ENCODE data around the gene LRRC36. TPM values are rescaled to one million over a fixed set of nuclear protein-coding genes. Genes with fewer than 3 reads are reported as not detected.

Gene LRRC36
- polyA plus RNA-seq, 3 donors: 0.65 to 3.2 (median 1.8) TPM

DNA sequence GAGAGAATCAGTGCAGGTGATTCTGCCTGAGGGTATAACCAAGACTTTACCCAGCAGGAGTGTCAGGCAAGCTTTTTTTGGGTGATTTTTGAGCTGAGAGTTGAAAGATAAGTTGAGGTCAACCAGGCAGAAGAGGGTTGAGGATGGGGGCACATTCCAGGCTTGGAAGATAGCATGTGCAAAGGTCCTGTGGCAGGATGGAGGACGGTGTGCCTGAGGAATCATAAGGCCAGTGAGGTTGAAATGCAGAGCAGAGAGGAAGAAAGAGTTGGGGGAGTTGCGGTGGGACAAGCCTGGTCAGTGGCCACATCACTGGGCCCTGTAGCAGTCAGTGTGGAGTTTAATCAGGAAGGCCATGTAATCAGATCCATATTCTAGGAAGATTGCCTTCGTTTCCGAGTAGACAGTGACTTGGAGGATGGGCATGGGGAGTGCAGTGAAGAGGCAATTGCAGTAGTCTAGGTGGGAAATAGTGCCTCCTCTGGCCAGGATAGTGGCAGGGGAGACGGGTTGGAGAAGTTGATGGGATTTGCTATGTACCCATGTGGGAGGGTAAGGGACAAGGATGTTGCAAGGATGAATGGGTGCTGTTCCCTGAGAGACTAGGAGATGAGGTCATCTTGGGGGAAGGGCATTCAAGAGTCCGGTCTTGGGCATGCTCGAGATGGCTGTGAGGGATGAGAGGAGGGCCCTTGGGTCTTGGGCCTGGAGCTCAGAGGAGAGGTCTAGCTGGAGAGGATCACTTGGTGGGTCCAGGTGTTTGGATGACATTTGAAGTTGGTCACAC is 43.4 kb upstream of the LRRC36 start:
- Mint-ChIP-seq H3K27me3 (ENCODE audit: low read depth in 3 of 3) (peaks cover 0 to 2% (median 1%) of the 10 kb centered on the region in 3 donors), H3K36me3 (no peaks in the 10 kb centered on the region), H3K27ac (no peak overlapping the region), H3K4me1 (peaks cover 6% of the 10 kb centered on the region), H3K4me3 (no peak overlapping the region), H3K9me3 (no peaks in the 10 kb centered on the region)
- no peak overlapping the region for H2AFZ ChIP-seq (ENCODE audit: insufficient read depth, low read depth, low read length, poor library complexity, severe bottlenecking)
- H3K27me3 ChIP-seq (ENCODE audit: control insufficient read depth in 2 of 2, insufficient read depth in 2 of 2, low read length in 2 of 2): no peaks in the 10 kb centered on the region
- no peak overlapping the region for H3K9ac ChIP-seq (ENCODE audit: insufficient read depth, low read length, poor library complexity, severe bottlenecking)
- H3K4me1 ChIP-seq (ENCODE audit: control insufficient read depth in 1 of 2, insufficient read depth in 2 of 2, low read length in 2 of 2): peaks cover 6 to 15% of the 10 kb centered on the region in 2 donors
- H3K36me3 ChIP-seq (replicated peaks in 1 of 2; ENCODE audit: control insufficient read depth in 1 of 2, insufficient read depth in 2 of 2, low read length in 2 of 2): no peaks in the 10 kb centered on the region
- no peak overlapping the region for H3K4me3 ChIP-seq (replicated peaks in 1 of 3; ENCODE audit: low read depth in 2 of 3, low read length in 3 of 3)
- peaks cover 4% of the 10 kb centered on the region for H3K79me2 ChIP-seq (ENCODE audit: insufficient read depth, low read length)
- 94% methylated on average over 7 of the region's 7 CpGs for WGBS (ENCODE audit: insufficient coverage)
- TF ChIP-seq, protein P1, sequence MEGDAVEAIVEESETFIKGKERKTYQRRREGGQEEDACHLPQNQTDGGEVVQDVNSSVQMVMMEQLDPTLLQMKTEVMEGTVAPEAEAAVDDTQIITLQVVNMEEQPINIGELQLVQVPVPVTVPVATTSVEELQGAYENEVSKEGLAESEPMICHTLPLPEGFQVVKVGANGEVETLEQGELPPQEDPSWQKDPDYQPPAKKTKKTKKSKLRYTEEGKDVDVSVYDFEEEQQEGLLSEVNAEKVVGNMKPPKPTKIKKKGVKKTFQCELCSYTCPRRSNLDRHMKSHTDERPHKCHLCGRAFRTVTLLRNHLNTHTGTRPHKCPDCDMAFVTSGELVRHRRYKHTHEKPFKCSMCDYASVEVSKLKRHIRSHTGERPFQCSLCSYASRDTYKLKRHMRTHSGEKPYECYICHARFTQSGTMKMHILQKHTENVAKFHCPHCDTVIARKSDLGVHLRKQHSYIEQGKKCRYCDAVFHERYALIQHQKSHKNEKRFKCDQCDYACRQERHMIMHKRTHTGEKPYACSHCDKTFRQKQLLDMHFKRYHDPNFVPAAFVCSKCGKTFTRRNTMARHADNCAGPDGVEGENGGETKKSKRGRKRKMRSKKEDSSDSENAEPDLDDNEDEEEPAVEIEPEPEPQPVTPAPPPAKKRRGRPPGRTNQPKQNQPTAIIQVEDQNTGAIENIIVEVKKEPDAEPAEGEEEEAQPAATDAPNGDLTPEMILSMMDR (IDR thresholded peaks at IDR 0.05): no peak
- DNase-seq: no peak
- H4K20me1 ChIP-seq (ENCODE audit: insufficient read depth, low read length): no peaks in the 10 kb centered on the region
- H3K27ac ChIP-seq (ENCODE audit: low read depth in 1 of 2, low read length in 2 of 2): no peak overlapping the region
- no peak overlapping the region for H3K4me2 ChIP-seq (replicated peaks; ENCODE audit: extremely low read depth, low read length, poor library complexity, severe bottlenecking)
- no peaks in the 10 kb centered on the region for H3K9me3 ChIP-seq (replicated peaks in 1 of 2; ENCODE audit: control insufficient read depth in 1 of 2, insufficient read depth in 1 of 2, low read length in 2 of 2)
- intact Hi-C loops (cut with micrococcal nuclease): loop anchor here in 1 of 2 donors (5.0 kb wide), 1 partner anchor 114 kb away; no protein-coding TSS in a partner anchor

DNA sequence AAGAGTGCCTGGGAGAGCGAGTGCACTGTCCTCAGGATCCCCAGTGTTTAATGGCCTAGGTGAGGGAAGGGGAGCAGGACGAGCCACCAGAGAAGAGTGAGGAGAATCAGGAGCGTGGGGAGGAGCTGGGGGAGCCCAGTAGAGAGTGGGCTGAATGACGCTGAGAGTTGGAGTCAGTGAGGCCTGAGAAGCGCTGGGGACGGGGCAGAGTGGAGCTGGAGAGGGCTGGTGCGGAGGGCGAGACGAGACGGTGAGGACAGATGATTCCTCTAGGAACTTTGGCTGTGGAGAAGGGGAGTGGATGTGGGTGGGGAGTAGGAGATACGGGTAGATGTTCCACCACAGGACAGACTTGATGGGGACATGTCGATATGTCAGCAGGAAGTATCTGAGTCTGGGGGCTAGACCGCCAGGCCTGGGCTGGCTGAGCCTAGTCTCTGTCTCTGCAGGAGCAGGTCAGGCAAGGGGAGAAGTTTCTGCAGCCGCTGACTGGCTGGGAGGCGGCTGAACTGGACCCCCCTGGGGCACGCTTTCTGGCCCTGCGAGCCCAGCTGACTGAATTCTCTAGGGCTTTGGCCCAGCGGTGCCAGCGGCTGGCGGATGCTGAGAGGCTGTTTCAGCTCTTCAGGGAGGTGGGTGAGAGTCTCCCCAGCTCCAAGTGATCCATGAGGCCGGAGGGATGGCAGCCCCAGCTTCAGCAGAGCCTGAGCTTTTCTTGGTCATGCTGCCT is 42.6 kb upstream of the LRRC36 start:
- intact Hi-C loops (cut with micrococcal nuclease): loop anchor here in 1 of 2 donors (5.0 kb wide), 1 partner anchor 113 kb away; no protein-coding TSS in a partner anchor
- Histone ChIP-seq H3K27me3 (ENCODE audit: control insufficient read depth in 2 of 2, insufficient read depth in 2 of 2, low read length in 2 of 2) (no peaks in the 10 kb centered on the region), H3K4me2 (replicated peaks; ENCODE audit: extremely low read depth, low read length, poor library complexity, severe bottlenecking) (no peak overlapping the region), H3K4me1 (ENCODE audit: control insufficient read depth in 1 of 2, insufficient read depth in 2 of 2, low read length in 2 of 2) (peaks cover 0 to 8% of the 10 kb centered on the region in 2 donors), H3K36me3 (replicated peaks in 1 of 2; ENCODE audit: control insufficient read depth in 1 of 2, insufficient read depth in 2 of 2, low read length in 2 of 2) (no peaks in the 10 kb centered on the region), H3K79me2 (ENCODE audit: insufficient read depth, low read length) (no peaks in the 10 kb centered on the region), H2AFZ (ENCODE audit: insufficient read depth, low read depth, low read length, poor library complexity, severe bottlenecking) (no peak overlapping the region), H3K4me3 (replicated peaks in 1 of 3; ENCODE audit: low read depth in 2 of 3, low read length in 3 of 3) (no peak overlapping the region), H3K9me3 (replicated peaks in 1 of 2; ENCODE audit: control insufficient read depth in 1 of 2, insufficient read depth in 1 of 2, low read length in 2 of 2) (no peaks in the 10 kb centered on the region), H4K20me1 (ENCODE audit: insufficient read depth, low read length) (no peaks in the 10 kb centered on the region), H3K27ac (ENCODE audit: low read depth in 1 of 2, low read length in 2 of 2) (no peak overlapping the region), H3K9ac (ENCODE audit: insufficient read depth, low read length, poor library complexity, severe bottlenecking) (no peak overlapping the region)
- Mint-ChIP-seq H3K9me3 (no peaks in the 10 kb centered on the region), H3K4me3 (no peak overlapping the region), H3K27ac (no peak overlapping the region), H3K4me1 (no peaks in the 10 kb centered on the region), H3K36me3 (no peaks in the 10 kb centered on the region), H3K27me3 (ENCODE audit: low read depth in 3 of 3) (peaks cover 0 to 3% (median 2%) of the 10 kb centered on the region in 3 donors)
- TF ChIP-seq, protein P1 (IDR thresholded peaks at IDR 0.05): no peak
- WGBS (ENCODE audit: insufficient coverage): 97% methylated on average over 21 of the region's 21 CpGs
- no peak for DNase-seq
